GM10248 (cell line): ENCODE results near the gene JARID2.

Source experiments
- CTCF ChIA-PET: fragments of 300-600 bp; sonication (Branson Sonifier 250); formaldehyde crosslinking; extraction: SDS; loops from one replicate; lab custom pipeline; 2021; ENCODE audit warnings: antibody characterized with exemption; lab: Yijun Ruan, JAX
- POLR2A ChIA-PET: fragments of 350-650 bp; sonication (Branson Sonifier 250); formaldehyde crosslinking; extraction: SDS; loops from one replicate; lab custom pipeline; 2020; ENCODE audit warnings: antibody characterized with exemption; lab: Yijun Ruan, JAX
- DNase-seq: peaks from one replicate; pipeline ENCODE4 v3.0.0; 2012; ENCODE audit errors: extremely low spot score
- CTCF ChIP-seq: IDR thresholded peaks from 2 replicates; pipeline ENCODE4 v1.5.1; 2012; ENCODE audit warnings: mild to moderate bottlenecking, low read depth; ENCODE audit errors: extremely low read depth, missing control alignments, control extremely low read depth

The JARID2 gene

GRCh38 chr6:15326067-15326614, 80.3 kb downstream of the JARID2 start:
- POLR2A ChIA-PET: interaction anchor here (0.5 kb wide), 2 partner anchors 10 to 639 kb away, joined by 4 to 6 read pairs; no protein-coding TSS in a partner anchor

DNA sequence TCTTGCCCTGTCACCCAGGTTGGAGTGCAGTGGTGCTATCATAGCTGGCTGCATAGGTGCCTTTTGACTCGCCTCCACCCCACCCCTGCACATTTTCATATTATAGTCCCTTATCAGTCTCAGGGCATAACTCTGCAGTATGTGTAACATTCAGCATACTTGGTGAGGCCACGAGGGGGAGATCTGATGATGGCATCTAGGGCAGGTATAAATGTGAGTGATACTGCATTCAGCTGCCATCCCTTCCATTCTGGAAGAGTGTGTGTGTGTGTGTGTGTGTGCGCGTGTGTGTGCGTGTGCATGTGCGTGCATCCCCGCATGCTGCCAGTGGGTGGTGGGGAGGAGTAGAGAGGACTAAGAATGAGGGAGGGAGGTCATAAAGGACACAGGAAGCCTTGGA, 81.4 kb downstream of the JARID2 start:
- ChIA-PET CTCF (interaction anchor here (0.8 to 2.9 kb wide), 11 partner anchors 9 to 113 kb away, joined by 3 to 13 read pairs (median 4); no protein-coding TSS in a partner anchor), POLR2A (interaction anchor here (2.1 kb wide), 1 partner anchor 9 kb away, joined by 5 read pairs; no protein-coding TSS in a partner anchor)
- DNase-seq: peak; percentile 48
- TF ChIP-seq CTCF: peak; percentile 44

More at GRCh38 chr6:15326067-15326614, 80.3 kb downstream of the JARID2 start:
- CTCF ChIA-PET: interaction anchor here (0.7 to 2.9 kb wide), 11 partner anchors 10 to 114 kb away, joined by 3 to 13 read pairs (median 4); no protein-coding TSS in a partner anchor
- DNase-seq: no peak
- TF ChIP-seq CTCF: no peak

- ChIA-PET POLR2A (interaction anchor here (2.1 kb wide), 1 partner anchor 11 kb away, joined by 5 read pairs; no protein-coding TSS in a partner anchor), CTCF (interaction anchor here (0.9 to 2.5 kb wide), 6 partner anchors 9 to 90 kb away, joined by 3 to 11 read pairs (median 4); no protein-coding TSS in a partner anchor)
- no peak for DNase-seq
- TF ChIP-seq CTCF: no peak
These were observed 83.4 kb downstream of the JARID2 start for GRCh38 chr6:15329197-15329671.

DNA sequence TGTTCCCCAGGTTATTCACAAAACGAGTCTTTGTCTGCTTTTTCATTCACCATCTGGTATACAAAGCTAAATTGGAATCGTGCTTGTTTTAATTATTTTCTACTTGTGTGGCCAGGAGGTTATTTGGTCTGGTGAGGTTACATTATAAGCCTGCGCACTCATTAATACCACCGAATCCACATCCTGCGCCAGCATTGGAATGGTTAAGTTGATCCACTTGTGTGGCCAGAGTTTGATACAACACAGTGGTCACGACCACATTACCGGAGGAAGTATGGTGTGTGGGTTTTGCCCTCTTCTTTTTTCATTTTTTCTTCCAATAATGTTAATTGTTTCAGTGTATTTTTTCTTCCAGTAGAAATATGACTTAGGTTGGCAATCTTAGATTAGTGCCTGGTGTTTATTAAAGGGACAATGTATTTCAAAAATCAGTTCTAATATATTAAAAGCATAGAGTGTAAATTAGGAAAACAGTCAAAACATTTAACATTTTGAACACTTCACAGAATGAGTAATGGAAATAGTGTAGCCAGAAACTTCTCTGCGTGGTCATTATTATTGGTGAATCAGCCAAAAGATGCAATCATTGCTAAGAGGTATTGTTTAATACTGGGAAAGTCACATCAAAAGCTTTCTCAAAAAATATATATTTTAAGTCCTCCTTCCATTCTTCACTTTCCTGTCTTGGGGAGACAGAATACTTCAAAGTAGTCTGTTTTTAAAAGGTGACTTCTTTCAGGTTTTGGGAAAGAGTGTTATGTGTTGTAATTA, 84.5 kb downstream of the JARID2 start:
- no peak for TF ChIP-seq CTCF

DNA sequence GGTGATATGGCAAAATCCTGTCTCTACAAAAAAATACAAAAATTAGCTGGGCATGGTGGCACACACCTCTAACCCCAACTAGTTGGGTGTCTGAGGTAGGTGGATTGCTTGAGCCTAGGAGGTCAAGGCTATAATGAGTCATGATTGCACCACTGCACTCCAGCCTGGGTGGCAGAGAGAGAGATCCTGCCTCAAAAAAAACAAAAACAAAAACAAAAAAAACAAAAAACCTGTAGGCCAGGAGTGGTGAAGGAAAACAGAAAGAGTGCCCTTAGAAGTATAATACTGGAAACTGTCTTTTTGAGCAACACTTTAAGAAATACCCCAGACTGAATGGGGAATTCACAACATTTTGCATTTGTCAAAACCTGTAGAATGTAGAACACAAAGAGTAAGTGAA, 85.3 kb downstream of the JARID2 start:
- ChIA-PET CTCF (interaction anchor here (0.7 to 2.4 kb wide), 2 partner anchors 11 to 25 kb away, joined by 3 to 8 read pairs; no protein-coding TSS in a partner anchor), POLR2A (no interaction called here)
- DNase-seq: no peak
- TF ChIP-seq CTCF: no peak

More for the DNA sequence above, 84.5 kb downstream of the JARID2 start:
- POLR2A ChIA-PET: interaction anchor here (0.6 kb wide), 1 partner anchor 227 kb away, joined by 3 read pairs; no protein-coding TSS in a partner anchor
- no peak for DNase-seq
- CTCF ChIA-PET: interaction anchor here (0.7 to 2.5 kb wide), 4 partner anchors 9 to 24 kb away, joined by 3 to 11 read pairs (median 6); no protein-coding TSS in a partner anchor
